HCT116 (cell line): ENCODE data around the gene PLA1A.

Experiments
- TF ChIP-seq, protein P1 (sequence below): IDR thresholded peaks from 2 replicates; pipeline ENCODE4 v1.6.1; 2012; ENCODE audit warnings: low read depth
- TF ChIP-seq, protein P2 (sequence below), 3 experiments: fragments of 200-600 bp in 1 of 3; sonication (generic) in 1 of 3; IDR thresholded peaks in 2 of 3; conservative IDR thresholded peaks in 1 of 3; 2 replicates each; pipeline ENCODE4 v1.5.1; 2012 to 2017; ENCODE audit warnings: low read depth in 2 of 3, low read length in 2 of 3, antibody characterized with exemption in 1 of 3, borderline replicate concordance in 1 of 3, control low read depth in 1 of 3, mild to moderate bottlenecking in 1 of 3, mixed read lengths in 1 of 3, mixed run types in 1 of 3, moderate library complexity in 1 of 3; ENCODE audit not compliant: insufficient read depth in 1 of 3

DNA sequence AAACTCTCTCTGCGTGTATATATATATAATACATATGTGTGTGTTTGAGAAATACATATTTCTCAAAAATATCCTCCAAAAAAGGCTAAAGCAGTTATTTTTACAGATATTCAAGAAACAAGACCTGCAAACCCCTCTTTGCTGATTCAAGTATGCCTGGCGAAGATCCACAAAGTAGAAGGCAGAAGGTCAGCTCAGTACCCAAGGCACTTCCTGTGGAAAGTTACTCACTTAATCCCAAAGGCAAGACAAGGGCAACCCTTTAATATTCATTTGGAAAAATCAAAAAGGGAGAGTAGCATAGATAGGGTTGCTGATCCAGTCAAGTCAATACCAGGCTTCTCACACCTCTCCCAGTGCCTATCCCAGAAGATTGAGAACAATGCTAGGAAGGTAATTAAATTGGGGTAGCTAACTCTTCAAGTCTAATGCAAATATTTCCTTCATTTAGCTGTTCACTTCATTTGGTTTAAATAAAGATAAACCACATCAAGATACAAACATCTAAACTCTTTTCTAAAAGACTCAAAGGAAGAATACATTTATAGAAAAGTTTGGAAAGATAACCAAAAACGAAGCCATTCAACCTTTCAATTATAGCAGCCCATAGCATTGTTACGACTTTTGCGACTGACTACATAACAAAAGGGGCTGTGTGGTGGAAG is 72.4 kb downstream of the PLA1A start:
- TF ChIP-seq, protein P1, sequence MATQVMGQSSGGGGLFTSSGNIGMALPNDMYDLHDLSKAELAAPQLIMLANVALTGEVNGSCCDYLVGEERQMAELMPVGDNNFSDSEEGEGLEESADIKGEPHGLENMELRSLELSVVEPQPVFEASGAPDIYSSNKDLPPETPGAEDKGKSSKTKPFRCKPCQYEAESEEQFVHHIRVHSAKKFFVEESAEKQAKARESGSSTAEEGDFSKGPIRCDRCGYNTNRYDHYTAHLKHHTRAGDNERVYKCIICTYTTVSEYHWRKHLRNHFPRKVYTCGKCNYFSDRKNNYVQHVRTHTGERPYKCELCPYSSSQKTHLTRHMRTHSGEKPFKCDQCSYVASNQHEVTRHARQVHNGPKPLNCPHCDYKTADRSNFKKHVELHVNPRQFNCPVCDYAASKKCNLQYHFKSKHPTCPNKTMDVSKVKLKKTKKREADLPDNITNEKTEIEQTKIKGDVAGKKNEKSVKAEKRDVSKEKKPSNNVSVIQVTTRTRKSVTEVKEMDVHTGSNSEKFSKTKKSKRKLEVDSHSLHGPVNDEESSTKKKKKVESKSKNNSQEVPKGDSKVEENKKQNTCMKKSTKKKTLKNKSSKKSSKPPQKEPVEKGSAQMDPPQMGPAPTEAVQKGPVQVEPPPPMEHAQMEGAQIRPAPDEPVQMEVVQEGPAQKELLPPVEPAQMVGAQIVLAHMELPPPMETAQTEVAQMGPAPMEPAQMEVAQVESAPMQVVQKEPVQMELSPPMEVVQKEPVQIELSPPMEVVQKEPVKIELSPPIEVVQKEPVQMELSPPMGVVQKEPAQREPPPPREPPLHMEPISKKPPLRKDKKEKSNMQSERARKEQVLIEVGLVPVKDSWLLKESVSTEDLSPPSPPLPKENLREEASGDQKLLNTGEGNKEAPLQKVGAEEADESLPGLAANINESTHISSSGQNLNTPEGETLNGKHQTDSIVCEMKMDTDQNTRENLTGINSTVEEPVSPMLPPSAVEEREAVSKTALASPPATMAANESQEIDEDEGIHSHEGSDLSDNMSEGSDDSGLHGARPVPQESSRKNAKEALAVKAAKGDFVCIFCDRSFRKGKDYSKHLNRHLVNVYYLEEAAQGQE, result no peak
- TF ChIP-seq, protein P2, sequence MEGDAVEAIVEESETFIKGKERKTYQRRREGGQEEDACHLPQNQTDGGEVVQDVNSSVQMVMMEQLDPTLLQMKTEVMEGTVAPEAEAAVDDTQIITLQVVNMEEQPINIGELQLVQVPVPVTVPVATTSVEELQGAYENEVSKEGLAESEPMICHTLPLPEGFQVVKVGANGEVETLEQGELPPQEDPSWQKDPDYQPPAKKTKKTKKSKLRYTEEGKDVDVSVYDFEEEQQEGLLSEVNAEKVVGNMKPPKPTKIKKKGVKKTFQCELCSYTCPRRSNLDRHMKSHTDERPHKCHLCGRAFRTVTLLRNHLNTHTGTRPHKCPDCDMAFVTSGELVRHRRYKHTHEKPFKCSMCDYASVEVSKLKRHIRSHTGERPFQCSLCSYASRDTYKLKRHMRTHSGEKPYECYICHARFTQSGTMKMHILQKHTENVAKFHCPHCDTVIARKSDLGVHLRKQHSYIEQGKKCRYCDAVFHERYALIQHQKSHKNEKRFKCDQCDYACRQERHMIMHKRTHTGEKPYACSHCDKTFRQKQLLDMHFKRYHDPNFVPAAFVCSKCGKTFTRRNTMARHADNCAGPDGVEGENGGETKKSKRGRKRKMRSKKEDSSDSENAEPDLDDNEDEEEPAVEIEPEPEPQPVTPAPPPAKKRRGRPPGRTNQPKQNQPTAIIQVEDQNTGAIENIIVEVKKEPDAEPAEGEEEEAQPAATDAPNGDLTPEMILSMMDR (IDR thresholded peaks at IDR 0.05 in 2 of 3, conservative IDR thresholded peaks at IDR 0.05 in 1 of 3; ENCODE audit: borderline replicate concordance in 1 of 3, insufficient read depth in 1 of 3, low read depth in 2 of 3, low read length in 2 of 3), result no peak
